ENCODE data around the gene IPO4.

Gene IPO4

DNA sequence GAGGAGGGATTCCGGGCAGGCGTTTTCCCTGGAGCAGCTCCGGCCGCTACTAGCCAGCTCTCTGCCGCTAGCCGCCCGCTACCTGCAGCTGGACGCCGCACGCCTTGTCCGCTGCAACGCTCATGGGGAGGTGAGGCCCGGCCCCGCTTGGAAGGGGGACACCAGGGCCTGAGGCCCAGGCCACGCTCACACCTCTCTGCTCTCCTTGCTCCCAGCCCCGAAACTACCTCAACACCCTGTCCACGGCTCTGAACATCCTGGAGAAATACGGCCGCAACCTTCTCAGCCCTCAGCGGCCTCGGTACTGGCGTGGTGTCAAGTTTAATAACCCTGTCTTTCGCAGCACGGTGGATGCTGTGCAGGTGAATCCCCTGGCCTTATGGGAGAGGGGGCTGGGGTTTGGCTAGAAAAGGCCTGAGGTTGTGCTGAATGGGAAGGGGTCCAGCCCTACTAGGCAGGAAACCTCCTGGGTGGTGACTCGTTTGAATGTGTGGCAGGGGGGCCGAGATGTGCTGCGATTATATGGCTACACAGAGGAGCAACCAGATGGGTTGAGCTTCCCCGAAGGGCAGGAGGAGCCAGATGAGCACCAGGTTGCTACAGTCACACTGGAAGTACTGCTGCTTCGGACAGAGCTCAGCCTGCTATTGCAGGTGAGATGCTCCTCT, 40.7 kb downstream of the IPO4 start:
- H3K4me1 ChIP-seq: no peaks in the 10 kb centered on the region
- DNase-seq: no peak

DNA sequence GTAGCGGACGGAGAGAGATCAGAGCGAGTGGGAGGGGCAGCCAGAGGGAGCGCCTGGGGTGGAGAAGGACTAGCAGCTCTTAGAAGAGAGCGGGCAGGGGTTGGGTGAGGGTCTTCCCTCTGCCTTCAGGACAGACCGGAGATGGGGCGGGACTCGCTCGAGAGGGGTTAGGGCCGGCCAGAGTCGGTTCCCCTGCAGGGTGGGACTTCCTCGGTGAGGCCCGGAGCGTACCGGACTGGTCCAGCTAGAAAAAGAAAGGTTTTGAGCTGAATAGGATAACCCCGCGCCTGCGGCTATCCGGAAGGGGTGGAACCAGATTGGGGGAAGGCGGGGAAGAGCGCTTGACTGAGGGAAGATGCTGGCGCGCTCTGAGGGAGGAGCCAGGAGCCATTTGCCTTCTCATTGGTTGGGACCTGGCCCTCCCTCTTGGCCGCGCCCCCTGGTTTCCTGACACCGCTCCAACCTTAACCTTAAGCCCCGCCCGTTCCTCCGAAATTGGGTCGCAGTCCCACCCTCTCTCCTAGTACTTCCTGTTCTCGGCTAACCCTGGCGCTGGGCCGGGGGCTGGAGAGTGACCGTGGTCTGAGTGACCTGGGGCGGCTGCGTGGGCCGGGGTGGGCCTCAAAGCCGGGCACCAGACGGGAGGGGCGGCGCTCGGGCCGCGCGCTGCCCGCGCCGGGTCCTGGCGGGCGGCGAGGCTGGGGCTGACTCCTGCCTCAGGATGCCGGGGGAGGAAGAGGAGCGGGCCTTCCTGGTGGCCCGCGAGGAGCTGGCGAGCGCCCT, 41.4 kb downstream of the IPO4 start, which contains the start of gene RNF31:
Gene RNF31 (plus strand): TSS at position 521 of the 783 bp plus-strand sequence. CDS start 201 bp downstream, at position 722.
- TF ChIP-seq, protein P1, sequence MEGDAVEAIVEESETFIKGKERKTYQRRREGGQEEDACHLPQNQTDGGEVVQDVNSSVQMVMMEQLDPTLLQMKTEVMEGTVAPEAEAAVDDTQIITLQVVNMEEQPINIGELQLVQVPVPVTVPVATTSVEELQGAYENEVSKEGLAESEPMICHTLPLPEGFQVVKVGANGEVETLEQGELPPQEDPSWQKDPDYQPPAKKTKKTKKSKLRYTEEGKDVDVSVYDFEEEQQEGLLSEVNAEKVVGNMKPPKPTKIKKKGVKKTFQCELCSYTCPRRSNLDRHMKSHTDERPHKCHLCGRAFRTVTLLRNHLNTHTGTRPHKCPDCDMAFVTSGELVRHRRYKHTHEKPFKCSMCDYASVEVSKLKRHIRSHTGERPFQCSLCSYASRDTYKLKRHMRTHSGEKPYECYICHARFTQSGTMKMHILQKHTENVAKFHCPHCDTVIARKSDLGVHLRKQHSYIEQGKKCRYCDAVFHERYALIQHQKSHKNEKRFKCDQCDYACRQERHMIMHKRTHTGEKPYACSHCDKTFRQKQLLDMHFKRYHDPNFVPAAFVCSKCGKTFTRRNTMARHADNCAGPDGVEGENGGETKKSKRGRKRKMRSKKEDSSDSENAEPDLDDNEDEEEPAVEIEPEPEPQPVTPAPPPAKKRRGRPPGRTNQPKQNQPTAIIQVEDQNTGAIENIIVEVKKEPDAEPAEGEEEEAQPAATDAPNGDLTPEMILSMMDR (IDR thresholded peaks at IDR 0.05; ENCODE audit: low read depth, low read length): no peak
- no peaks in the 10 kb centered on the region for H3K9me3 ChIP-seq
- H3K36me3 ChIP-seq: peaks cover 28% of the 10 kb centered on the region
- no peaks in the 10 kb centered on the region for H3K4me1 ChIP-seq
- no peaks in the 10 kb centered on the region for H3K27me3 ChIP-seq
- DNase-seq: peak; percentile 98
- peak within 1 kb of the TSS; percentile 90 for H3K4me3 ChIP-seq (ENCODE audit: low read depth, low read length)

More for the DNA sequence above, 40.7 kb downstream of the IPO4 start:
- TF ChIP-seq, protein P1 (IDR thresholded peaks at IDR 0.05; ENCODE audit: low read depth, low read length): no peak
- peaks cover 34% of the 10 kb centered on the region for H3K36me3 ChIP-seq
- H3K27me3 ChIP-seq: no peaks in the 10 kb centered on the region
- no peaks in the 10 kb centered on the region for H3K9me3 ChIP-seq
- peak overlapping the region; percentile 82 for H3K4me3 ChIP-seq (ENCODE audit: low read depth, low read length)

- peak; percentile 99 for DNase-seq
- TF ChIP-seq, protein P1 (IDR thresholded peaks at IDR 0.05; ENCODE audit: low read depth, low read length): no peak
- Histone ChIP-seq H3K4me3 (ENCODE audit: low read depth, low read length) (peak within 1 kb of the TSS; percentile 90), H3K9me3 (no peaks in the 10 kb centered on the region), H3K4me1 (no peaks in the 10 kb centered on the region), H3K36me3 (peaks cover 23% of the 10 kb centered on the region), H3K27me3 (no peaks in the 10 kb centered on the region)
Observed at GRCh38 chr14:24146453-24146977, 42.1 kb downstream of the IPO4 start, which contains the start of gene PSME2. Gene PSME2, minus strand, starts transcription at chr14:24146610. Its CDS starts 29 bp downstream, at chr14:24146581.

DNA sequence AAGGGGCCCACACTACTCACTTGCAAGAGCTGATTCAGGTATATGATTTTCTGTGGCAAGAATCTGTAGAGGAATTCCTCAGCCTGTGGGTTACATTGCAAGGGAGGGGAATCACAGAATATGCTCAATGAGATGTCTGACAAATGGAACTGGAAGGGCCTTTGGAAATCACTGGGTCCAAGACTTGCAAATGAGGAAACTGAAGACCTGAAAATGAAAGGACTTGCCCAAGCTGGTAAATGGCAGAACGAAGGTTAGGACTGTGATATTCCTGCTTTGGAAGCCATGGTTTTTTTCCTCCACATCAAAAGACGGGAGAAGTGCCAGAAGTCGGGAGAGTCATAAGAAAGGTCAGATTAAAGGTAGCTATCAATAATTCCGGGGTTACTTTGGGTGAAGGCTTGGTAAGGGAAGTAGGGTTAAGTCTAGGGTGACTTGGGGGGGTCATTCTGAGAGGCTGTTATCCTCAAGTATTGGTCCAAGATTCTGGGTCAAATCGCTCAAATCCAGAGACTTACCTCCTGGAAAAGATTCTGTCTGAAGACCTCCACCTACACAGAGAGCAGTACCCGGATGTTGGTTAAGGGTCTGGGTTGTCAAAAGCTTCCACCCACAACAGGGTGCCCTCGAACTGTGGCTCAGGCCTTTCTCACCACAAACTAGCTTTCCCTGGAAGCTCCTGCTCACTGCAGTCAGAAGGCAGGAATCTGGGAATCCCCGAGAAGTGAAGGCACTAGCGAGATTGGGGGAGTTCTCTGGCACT, 42.7 kb downstream of the IPO4 start:
- TF ChIP-seq, protein P1 (IDR thresholded peaks at IDR 0.05; ENCODE audit: low read depth, low read length): no peak
- H3K36me3 ChIP-seq: peaks cover 17% of the 10 kb centered on the region
- peak overlapping the region; percentile 90 for H3K4me3 ChIP-seq (ENCODE audit: low read depth, low read length)
- H3K27me3 ChIP-seq: no peaks in the 10 kb centered on the region
- no peak for DNase-seq
- H3K4me1 ChIP-seq: no peaks in the 10 kb centered on the region
- no peaks in the 10 kb centered on the region for H3K9me3 ChIP-seq

DNA sequence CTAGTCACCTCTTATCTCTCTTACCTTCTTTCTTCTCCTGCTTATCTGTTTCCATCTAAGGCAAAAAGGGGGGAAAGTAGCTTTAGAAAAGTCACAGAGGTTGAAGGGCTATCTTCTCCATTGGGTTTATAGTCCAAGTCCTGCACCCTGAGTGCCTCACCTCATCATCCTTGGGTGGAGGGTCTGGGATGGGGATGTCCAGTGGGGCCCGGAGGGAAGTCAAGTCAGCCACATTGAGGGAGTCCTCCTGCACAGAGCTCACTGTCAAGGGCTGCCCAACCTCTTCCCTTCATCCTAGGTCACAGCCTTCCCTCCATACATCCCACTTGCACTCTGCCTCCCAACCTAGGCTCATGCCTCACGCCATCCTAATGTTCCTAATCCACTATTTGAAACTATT, 43.4 kb downstream of the IPO4 start:
- TF ChIP-seq, protein P1 (IDR thresholded peaks at IDR 0.05; ENCODE audit: low read depth, low read length): no peak
- no peak for DNase-seq
- Histone ChIP-seq H3K27me3 (no peaks in the 10 kb centered on the region), H3K4me1 (no peaks in the 10 kb centered on the region), H3K4me3 (ENCODE audit: low read depth, low read length) (no peak overlapping the region), H3K36me3 (peaks cover 10% of the 10 kb centered on the region), H3K9me3 (no peaks in the 10 kb centered on the region)

All from BE2C (cell line).